GM23248 (cell line): ENCODE data around the gene MACROH2A2.

Experiments
- EZH2 ChIP-seq: fragments of 200-600 bp; sonication (generic); IDR thresholded peaks from 2 replicates; pipeline ENCODE4 v1.6.1; 2018; ENCODE audit warnings: antibody characterized with exemption, mild to moderate bottlenecking; ENCODE audit not compliant: insufficient read depth, poor library complexity, severe bottlenecking
- EZH2phosphoT487 ChIP-seq: fragments of 200-600 bp; sonication (generic); IDR thresholded peaks from 2 replicates; pipeline ENCODE4 v1.6.1; 2018; ENCODE audit warnings: antibody characterized with exemption, moderate library complexity, mild to moderate bottlenecking, low read depth; ENCODE audit not compliant: insufficient read depth

- TF ChIP-seq EZH2 (no peak), EZH2phosphoT487 (no peak)
Measured at GRCh38 chr10:70139997-70140250, 87.3 kb downstream of the MACROH2A2 start.
